K562 (cell line): ENCODE results near the gene KLHL29. TPM values are rescaled to one million over a fixed set of nuclear protein-coding genes. Genes with fewer than 3 reads are reported as not detected.

Source experiments
- ATAC-seq: fragments of 200-7000 bp; cut with Tn5 transposase; 3 replicates; pipeline ENCODE4 v1.9.1; 2020; ENCODE audit warnings: moderate library complexity
- BruUV-seq: library from RNA; stranded (reverse); fragments of 400-500 nt; replicated peaks from 2 replicates; lab custom pipeline; 2021; lab: Mats Ljungman, UMichigan
- CTCF ChIA-PET: fragments of 300-600 bp; formaldehyde crosslinking; extraction: SDS; loops from one replicate; lab custom pipeline; 2021; ENCODE audit warnings: low intra/inter-chr PET ratio; lab: Yijun Ruan, JAX
- POLR2A ChIA-PET: fragments of 300-600, 350-650 bp; sonication (Branson Sonifier 250); formaldehyde crosslinking; extraction: SDS; loops from one replicate; lab custom pipeline; 2021; ENCODE audit warnings: antibody characterized with exemption, inconsistent platforms; lab: Yijun Ruan, JAX
- DNase-seq, 4 experiments: peaks; one replicate each; pipeline versions ENCODE4 v3.0.0 to v3.0.0-alpha.2; 2011 to 2018; ENCODE audit warnings: low spot score in 3 of 4, mixed read lengths in 3 of 4; ENCODE audit errors: extremely low read depth in 1 of 4
- FAIRE-seq: peaks from 2 replicates; lab custom pipeline; 2011; peaks lifted over from hg19 to GRCh38; lab: Jason Lieb, UNC
- H2AFZ ChIP-seq: 2 replicates; pipeline ENCODE4 v1.6.0; 2011; ENCODE audit warnings: low read depth, low read length, control low read depth, inconsistent platforms
- H3K27ac ChIP-seq: fragments of 200-600 bp; 3 replicates; pipeline ENCODE4 v1.8.0; 2011; ENCODE audit warnings: low read depth, mild to moderate bottlenecking, control low read depth, inconsistent platforms, low read length, moderate library complexity, mixed read lengths; ENCODE audit errors: extremely low read depth
- H3K27me3 ChIP-seq, 2 experiments: fragments of 300-600 bp in 1 of 2; 2 replicates in 1 of 2; 3 replicates in 1 of 2; pipeline versions ENCODE4 v1.6.0 to v1.8.0; 2011; ENCODE audit warnings: inconsistent platforms in 2 of 2, low read length in 2 of 2, mild to moderate bottlenecking in 1 of 2, mixed read lengths in 1 of 2, moderate library complexity in 1 of 2; ENCODE audit not compliant: control insufficient read depth in 2 of 2, insufficient read depth in 2 of 2
- H3K36me3 ChIP-seq: fragments of 300-600 bp; 3 replicates; pipeline ENCODE4 v1.8.0; 2011; ENCODE audit warnings: mild to moderate bottlenecking, low read length, inconsistent platforms; ENCODE audit not compliant: control insufficient read depth, insufficient read depth
- H3K4me1 ChIP-seq, 2 experiments: fragments of 200-600 bp in 1 of 2; replicated peaks in 1 of 2; 2 replicates in 1 of 2; 3 replicates in 1 of 2; pipeline versions ENCODE4 v1.5.1 to v1.8.0; 2011; ENCODE audit warnings: inconsistent platforms in 2 of 2, low read length in 2 of 2, mild to moderate bottlenecking in 1 of 2, mixed read lengths in 1 of 2, moderate library complexity in 1 of 2; ENCODE audit not compliant: control insufficient read depth in 2 of 2, insufficient read depth in 2 of 2
- H3K4me2 ChIP-seq: 2 replicates; pipeline ENCODE4 v1.6.1; 2011; ENCODE audit warnings: low read length, control low read depth, inconsistent platforms, mixed read lengths; ENCODE audit not compliant: insufficient read depth
- H3K4me3 ChIP-seq: fragments of 200-600 bp; sonication (generic), shearing (Covaris generic); 2 replicates; pipeline ENCODE4 v1.5.1; 2016; ENCODE audit warnings: control low read depth, inconsistent platforms
- H3K79me2 ChIP-seq: fragments of 200-600 bp; 3 replicates; pipeline ENCODE4 v1.8.0; 2011; ENCODE audit warnings: low read length, inconsistent platforms; ENCODE audit not compliant: control insufficient read depth, insufficient read depth
- H3K9ac ChIP-seq, 2 experiments: 2 replicates each; pipeline versions ENCODE4 v1.6.0 to v1.6.1; 2011; ENCODE audit warnings: low read depth in 2 of 2, low read length in 2 of 2, control low read depth in 1 of 2, inconsistent platforms in 1 of 2, mild to moderate bottlenecking in 1 of 2, mixed read lengths in 1 of 2; ENCODE audit not compliant: insufficient read depth in 1 of 2
- H3K9me1 ChIP-seq: one replicate; pipeline ENCODE4 v1.6.0; 2011; ENCODE audit warnings: inconsistent platforms, mild to moderate bottlenecking, low read length, moderate library complexity; ENCODE audit not compliant: control insufficient read depth, insufficient read depth
- H3K9me3 ChIP-seq: replicated peaks from 2 replicates; pipeline ENCODE4 v1.5.1; 2011; ENCODE audit warnings: low read depth, low read length, inconsistent platforms; ENCODE audit not compliant: control insufficient read depth, insufficient read depth
- H4K20me1 ChIP-seq: replicated peaks from 2 replicates; pipeline ENCODE4 v1.6.1; 2011; ENCODE audit warnings: low read length, inconsistent platforms, mixed read lengths; ENCODE audit not compliant: control insufficient read depth, insufficient read depth
- ARNT ChIP-seq, 2 experiments: fragments of 450-650 bp; IDR thresholded peaks; 2 replicates each; pipeline ENCODE4 v1.6.1; 2016; ENCODE audit warnings: mild to moderate bottlenecking in 1 of 2
- ASH1L ChIP-seq: fragments of 450-650 bp; IDR thresholded peaks from 2 replicates; pipeline ENCODE4 v1.6.1; 2018; ENCODE audit warnings: borderline replicate concordance, mild to moderate bottlenecking, low read depth; ENCODE audit not compliant: partially characterized antibody
- HDAC3 ChIP-seq: fragments of 450-650 bp; IDR thresholded peaks from 2 replicates; pipeline ENCODE4 v1.6.1; 2018; ENCODE audit warnings: borderline replicate concordance, mild to moderate bottlenecking, moderate library complexity; ENCODE audit not compliant: partially characterized antibody
- HDAC8 ChIP-seq: fragments of 450-650 bp; IDR thresholded peaks from 2 replicates; pipeline ENCODE4 v1.6.1; 2016; ENCODE audit warnings: mild to moderate bottlenecking, missing genetic modification characterization, moderate library complexity, missing compliant biosample characterization
- MECOM ChIP-seq: fragments of 250-450 bp; sonication (Bioruptor Pico); IDR thresholded peaks from 2 replicates; pipeline ENCODE4 v1.8.0; 2022; ENCODE audit warnings: inconsistent platforms
- MLLT1 ChIP-seq, 2 experiments: fragments of 450-650 bp; IDR thresholded peaks; 2 replicates each; pipeline ENCODE4 v1.6.1; 2016
- MYNN ChIP-seq, 2 experiments: sonication (generic); formaldehyde crosslinking in 1 of 2; IDR thresholded peaks; 2 replicates each; pipeline versions ENCODE4 v1.5.0 to v1.6.1; 2016 to 2020; ENCODE audit warnings: antibody characterized with exemption in 1 of 2, missing genetic modification reagents in 1 of 2
- PHF8 ChIP-seq: fragments of 200-600 bp; sonication (generic); IDR thresholded peaks from 2 replicates; pipeline ENCODE4 v1.6.1; 2012; ENCODE audit warnings: mixed run types, mild to moderate bottlenecking, inconsistent platforms, low read length, moderate library complexity, borderline replicate concordance
- POLR2AphosphoS5 ChIP-seq: IDR thresholded peaks from 2 replicates; pipeline ENCODE4 v1.6.1; 2011; ENCODE audit warnings: mild to moderate bottlenecking, low read depth, low read length, moderate library complexity; ENCODE audit not compliant: control insufficient read depth, insufficient read depth
- SAP30 ChIP-seq: fragments of 200-600 bp; sonication (generic); IDR thresholded peaks from 2 replicates; pipeline ENCODE4 v1.6.1; 2012; ENCODE audit warnings: borderline replicate concordance, low read depth, mild to moderate bottlenecking, moderate library complexity, low read length, control low read depth, inconsistent platforms; ENCODE audit not compliant: insufficient read depth, poor library complexity, severe bottlenecking
- TAL1 ChIP-seq: fragments of 450-650 bp; IDR thresholded peaks from 2 replicates; pipeline ENCODE4 v1.6.1; 2016; ENCODE audit warnings: mild to moderate bottlenecking
- THRB ChIP-seq: fragments of 450-650 bp; formaldehyde crosslinking; conservative IDR thresholded peaks from 2 replicates; pipeline ENCODE4 v1.4.0; 2022; ENCODE audit warnings: mild to moderate bottlenecking, missing genetic modification characterization
- ZFP36 ChIP-seq: fragments of 150-350 bp; IDR thresholded peaks from 2 replicates; pipeline ENCODE4 v1.6.1; 2018; ENCODE audit warnings: low read length, low read depth; ENCODE audit not compliant: partially characterized antibody
- ZNF436 ChIP-seq: fragments of 250-450, 450-650 bp; sonication (Bioruptor Pico); formaldehyde crosslinking; IDR thresholded peaks from 2 replicates; pipeline ENCODE4 v1.7.0; 2020; ENCODE audit warnings: mild to moderate bottlenecking
- WGBS: fragments of 100-300 bp; shearing (Covaris generic); methylation state at CpG from one replicate; pipeline ENCODE4 v1.1.6; 2016; ENCODE audit warnings: low coverage, mixed read lengths; ENCODE audit not compliant: insufficient coverage; ENCODE audit errors: missing lambda C conversion rate; 5-methylcytosine and 5-hydroxymethylcytosine counted together
- in situ Hi-C: fragments of 300-500 bp; cut with MboI; formaldehyde crosslinking; loops from 4 replicates; pipeline ENCODE4 v1.15.0; 2018; ENCODE audit warnings: inconsistent platforms, mixed read lengths
- intact Hi-C: fragments of 100-400 bp; cut with micrococcal nuclease; formaldehyde crosslinking; loops from 2 replicates; pipeline ENCODE4 v1.14.2; 2022
- polyA plus RNA-seq, 8 experiments: library from polyadenylated mRNA; depleted of rRNA in 4 of 8; stranded (reverse) in 5 of 8; unstranded in 3 of 8; fragments of >200 nt; fragmentation: Nextera tagmentation in 2 of 8; fragmentation: Illumina TruSeq in 1 of 8; extraction: Ambion mirVana in 2 of 8; extraction: Trizol in 1 of 8; gene quantifications; 2 replicates each; pipeline versions ENCODE4 v1.2.1 to v1.2.3, GENCODE V29; 2011 to 2014; ENCODE audit warnings: inconsistent platforms in 1 of 8, missing spikeins in 1 of 8
- total RNA-seq, 7 experiments: library from RNA; depleted of rRNA in 6 of 7; stranded (reverse); fragments of >200 nt in 6 of 7; fragmentation: Illumina TruSeq in 2 of 7; extraction: Trizol in 2 of 7; gene quantifications; 2 replicates each; pipeline versions ENCODE4 v1.2.1 to v1.2.3, GENCODE V29; 2011 to 2021; ENCODE audit warnings: low replicate concordance in 1 of 7
- TF ChIP-seq, protein P1 (sequence below): fragments of 450-650 bp; IDR thresholded peaks from 2 replicates; pipeline ENCODE4 v1.6.1; 2014; ENCODE audit warnings: low read depth, mild to moderate bottlenecking, moderate library complexity, borderline replicate concordance
- TF ChIP-seq, protein P2 (sequence below): fragments of 250-450 bp; sonication (Bioruptor Pico); IDR thresholded peaks from 2 replicates; pipeline ENCODE4 v1.5.0; 2021

KLHL29 gene
- total and polyA plus RNA-seq, 9 of the 15 experiments (the other 6 are each of a cell fraction or from before 2014, with no cell fraction given): 0.03 to 0.31 (median 0.08) TPM; not detected in 1

DNA sequence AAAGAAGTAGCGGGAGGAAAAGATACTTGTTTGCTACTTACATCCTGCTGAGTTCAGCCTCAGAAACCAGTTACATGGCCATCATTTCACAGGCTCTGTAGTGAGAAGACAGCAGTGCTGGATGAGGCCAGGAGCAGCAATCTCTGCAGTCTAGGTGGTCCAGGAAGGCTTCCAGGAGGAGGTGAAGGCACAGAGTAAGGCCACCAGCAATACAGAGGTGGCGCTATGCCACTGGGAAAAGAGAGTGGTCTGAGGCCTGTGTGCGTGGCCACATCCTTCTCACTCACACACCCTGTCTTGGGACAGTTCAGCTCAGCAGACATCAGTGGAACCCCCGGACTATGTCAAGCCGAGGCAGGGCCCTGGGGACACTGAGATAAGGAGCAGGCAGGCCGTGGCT lies 162.7 kb downstream of the KLHL29 start:
- ChIA-PET POLR2A (interaction anchor here (0.9 kb wide), 1 partner anchor 17 kb away, joined by 3 read pairs; no protein-coding TSS in a partner anchor), CTCF (no interaction called here)
- in situ Hi-C loops: no loop called here
- DNase-seq: peak in 1 of 4 experiments; percentile 18
- intact Hi-C loops: no loop called here
- no peak overlapping the region for H3K9ac ChIP-seq
- peaks cover 35 to 92% of the 10 kb centered on the region in 2 experiments; a peak in 3 of 5 replicates for H3K27me3 ChIP-seq
- no peak overlapping the region for H3K4me2 ChIP-seq
- no peak overlapping the region for H2AFZ ChIP-seq
- H4K20me1 ChIP-seq: peaks cover 5% of the 10 kb centered on the region; the same call in 1 of the 2 replicates
- peaks cover 0 to 5% of the 10 kb centered on the region in 2 experiments; a peak in 2 of 5 replicates for H3K4me1 ChIP-seq
- H3K27ac ChIP-seq: no peak overlapping the region
- peak; percentile 55 for ATAC-seq
- no peaks in the 10 kb centered on the region for H3K79me2 ChIP-seq
- H3K9me1 ChIP-seq: no peaks in the 10 kb centered on the region
- no peaks in the 10 kb centered on the region for H3K36me3 ChIP-seq
- no peak overlapping the region for H3K4me3 ChIP-seq
- no TSS peak for BruUV-seq
- FAIRE-seq: no peak
- 5% methylated on average over 6 of the region's 6 CpGs for whole genome bisulfite sequencing
- H3K9me3 ChIP-seq: no peaks in the 10 kb centered on the region
- TF ChIP-seq, protein P1, sequence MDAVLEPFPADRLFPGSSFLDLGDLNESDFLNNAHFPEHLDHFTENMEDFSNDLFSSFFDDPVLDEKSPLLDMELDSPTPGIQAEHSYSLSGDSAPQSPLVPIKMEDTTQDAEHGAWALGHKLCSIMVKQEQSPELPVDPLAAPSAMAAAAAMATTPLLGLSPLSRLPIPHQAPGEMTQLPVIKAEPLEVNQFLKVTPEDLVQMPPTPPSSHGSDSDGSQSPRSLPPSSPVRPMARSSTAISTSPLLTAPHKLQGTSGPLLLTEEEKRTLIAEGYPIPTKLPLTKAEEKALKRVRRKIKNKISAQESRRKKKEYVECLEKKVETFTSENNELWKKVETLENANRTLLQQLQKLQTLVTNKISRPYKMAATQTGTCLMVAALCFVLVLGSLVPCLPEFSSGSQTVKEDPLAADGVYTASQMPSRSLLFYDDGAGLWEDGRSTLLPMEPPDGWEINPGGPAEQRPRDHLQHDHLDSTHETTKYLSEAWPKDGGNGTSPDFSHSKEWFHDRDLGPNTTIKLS: no peak
- no peak for TF ChIP-seq MLLT1 (IDR thresholded peaks at IDR 0.05)
- no peak for TF ChIP-seq MECOM (CRISPR knock-in tag)
- no peak for TF ChIP-seq SAP30
- TF ChIP-seq ARNT (IDR thresholded peaks at IDR 0.05): no peak
- TF ChIP-seq, protein P2, sequence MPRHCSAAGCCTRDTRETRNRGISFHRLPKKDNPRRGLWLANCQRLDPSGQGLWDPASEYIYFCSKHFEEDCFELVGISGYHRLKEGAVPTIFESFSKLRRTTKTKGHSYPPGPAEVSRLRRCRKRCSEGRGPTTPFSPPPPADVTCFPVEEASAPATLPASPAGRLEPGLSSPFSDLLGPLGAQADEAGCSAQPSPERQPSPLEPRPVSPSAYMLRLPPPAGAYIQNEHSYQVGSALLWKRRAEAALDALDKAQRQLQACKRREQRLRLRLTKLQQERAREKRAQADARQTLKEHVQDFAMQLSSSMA (CRISPR knock-in tag): no peak
- TF ChIP-seq PHF8: no peak
- no peak for TF ChIP-seq THRB (CRISPR knock-in tag)
- no peak for TF ChIP-seq POLR2AphosphoS5
- TF ChIP-seq HDAC3: no peak
- no peak for TF ChIP-seq ASH1L
- TF ChIP-seq ZNF436 (CRISPR knock-in tag): 0 out of 2 replicates have a peak, but pooled peaks have one; percentile 32
- no peak for TF ChIP-seq TAL1
- no peak for TF ChIP-seq MYNN (IDR thresholded peaks at IDR 0.05)
- no peak for TF ChIP-seq MYNN (CRISPR knock-in tag; IDR thresholded peaks at IDR 0.05)
- peak; percentile 97 for TF ChIP-seq ZFP36
- no peak for TF ChIP-seq HDAC8 (tag)
